Liver (tissue), 3 donors: ENCODE measurements around the gene MARCHF2.

ENCODE experiments used
- CTCF ChIP-seq: fragments of 150-350 bp; IDR thresholded peaks from 2 replicates; pipeline ENCODE4 v1.5.1; 2017; ENCODE audit warnings: improper control_type of control experiment, low read depth, low read length; ENCODE audit not compliant: missing input control
- EGR1 ChIP-seq, 2 donors: IDR thresholded peaks; 2 replicates each; pipeline ENCODE4 v1.6.1; 2016 to 2018; ENCODE audit warnings: antibody characterized with exemption in 2 of 2, low read depth in 2 of 2
- GABPA ChIP-seq, 2 donors: IDR thresholded peaks in 1 of 2; conservative IDR thresholded peaks in 1 of 2; 2 replicates each; pipeline ENCODE4 v1.6.1; 2016; ENCODE audit warnings: antibody characterized with exemption in 2 of 2, mild to moderate bottlenecking in 1 of 2, moderate library complexity in 1 of 2
- HNF4A ChIP-seq, 2 donors: conservative IDR thresholded peaks; 2 replicates each; pipeline ENCODE4 v1.6.1; 2016; ENCODE audit warnings: antibody characterized with exemption in 2 of 2, mild to moderate bottlenecking in 2 of 2
- JUND ChIP-seq, 2 donors: IDR thresholded peaks; 2 replicates each; pipeline ENCODE4 v1.6.1; 2016; ENCODE audit warnings: antibody characterized with exemption in 2 of 2
- MAX ChIP-seq: IDR thresholded peaks from 2 replicates; pipeline ENCODE4 v1.6.1; 2016; ENCODE audit warnings: antibody characterized with exemption
- NR2F2 ChIP-seq: IDR thresholded peaks from 2 replicates; pipeline ENCODE4 v1.6.1; 2016; ENCODE audit warnings: antibody characterized with exemption
- RAD21 ChIP-seq, 2 donors: IDR thresholded peaks; 2 replicates each; pipeline ENCODE4 v1.6.1; 2016; ENCODE audit warnings: antibody characterized with exemption in 2 of 2, mild to moderate bottlenecking in 2 of 2
- REST ChIP-seq: IDR thresholded peaks from 2 replicates; pipeline ENCODE4 v1.6.1; 2016; ENCODE audit warnings: antibody characterized with exemption, mild to moderate bottlenecking
- RXRA ChIP-seq, 2 donors: IDR thresholded peaks; 2 replicates each; pipeline ENCODE4 v1.6.1; 2017 to 2018; ENCODE audit warnings: antibody characterized with exemption in 2 of 2, mild to moderate bottlenecking in 1 of 2
- SP1 ChIP-seq: IDR thresholded peaks from 2 replicates; pipeline ENCODE4 v1.6.1; 2018; ENCODE audit warnings: antibody characterized with exemption, mild to moderate bottlenecking
- TAF1 ChIP-seq: conservative IDR thresholded peaks from 2 replicates; pipeline ENCODE4 v1.6.1; 2016; ENCODE audit warnings: antibody characterized with exemption, mild to moderate bottlenecking
- YY1 ChIP-seq: IDR thresholded peaks from 2 replicates; pipeline ENCODE4 v1.6.1; 2016; ENCODE audit warnings: antibody characterized with exemption, mild to moderate bottlenecking
- donor health status: healthy.
- donor health status: healthy.

- TF ChIP-seq CTCF = no peak
- TF ChIP-seq REST = no peak
- no peak for TF ChIP-seq NR2F2
- TF ChIP-seq GABPA (IDR thresholded peaks at IDR 0.05 in 1 of 2, conservative IDR thresholded peaks at IDR 0.05 in 1 of 2) = no peak
- TF ChIP-seq MAX = no peak
- TF ChIP-seq HNF4A (conservative IDR thresholded peaks at IDR 0.05) = no peak
- no peak for TF ChIP-seq RXRA (IDR thresholded peaks at IDR 0.05)
- TF ChIP-seq EGR1 (IDR thresholded peaks at IDR 0.05; ENCODE audit: low read depth in 2 of 2) = no peak
- no peak for TF ChIP-seq RAD21 (IDR thresholded peaks at IDR 0.05)
- no peak for TF ChIP-seq YY1
- no peak for TF ChIP-seq JUND (IDR thresholded peaks at IDR 0.05)
- no peak for TF ChIP-seq TAF1
- TF ChIP-seq SP1 = no peak
These were observed 15.8 kb upstream of the MARCHF2 start for GRCh38 chr19:8397271-8397670.
